B cell (primary cell): ENCODE data around the gene SUMO2. TPM values are rescaled to one million over a fixed set of nuclear protein-coding genes. Genes with fewer than 3 reads are reported as not detected.

Source experiments
- ATAC-seq: fragments of 200-7000 bp; cut with Tn5 transposase; one replicate; pipeline ENCODE4 v1.10.0; 2021; ENCODE audit warnings: low read depth, mild to moderate bottlenecking, moderate number of reproducible peaks, moderate library complexity
- CTCF ChIA-PET: fragments of 350-600 bp; sonication (Branson Sonifier 250); formaldehyde crosslinking; loops from one replicate; lab custom pipeline; 2021; ENCODE audit warnings: antibody characterized with exemption, inconsistent platforms; lab: Charles Lee
- POLR2A ChIA-PET: fragments of 350-600 bp; sonication (Branson Sonifier 250); formaldehyde crosslinking; loops from one replicate; lab custom pipeline; 2021; ENCODE audit warnings: antibody characterized with exemption; lab: Charles Lee
- DNase-seq: peaks from one replicate; pipeline ENCODE4 v3.0.0; 2013
- H2AFZ ChIP-seq: 2 replicates; pipeline ENCODE4 v1.6.1; 2012; ENCODE audit warnings: mild to moderate bottlenecking, low read depth, low read length; ENCODE audit not compliant: insufficient read depth, poor library complexity, severe bottlenecking
- H3K27ac ChIP-seq, 2 donors: 1 replicate in 1 of 2; 2 replicates in 1 of 2; pipeline ENCODE4 v1.5.1; 2012 to 2013; ENCODE audit warnings: low read length in 2 of 2, mild to moderate bottlenecking in 2 of 2, moderate library complexity in 1 of 2
- H3K27me3 ChIP-seq, 4 experiments: fragments of 200-600 bp in 1 of 4; sonication (generic) in 1 of 4; replicated peaks in 1 of 4; 1 replicate in 2 of 4; 2 replicates in 2 of 4; pipeline versions ENCODE4 v1.6.1 to v1.7.0; 2013 to 2016; ENCODE audit warnings: low read length in 3 of 4, mild to moderate bottlenecking in 2 of 4, mixed read lengths in 1 of 4, moderate library complexity in 1 of 4; ENCODE audit not compliant: insufficient read depth in 4 of 4, control insufficient read depth in 3 of 4; ENCODE audit errors: control extremely low read depth in 1 of 4
- H3K36me3 ChIP-seq, 2 experiments: replicated peaks in 1 of 2; 1 replicate in 1 of 2; 2 replicates in 1 of 2; pipeline versions ENCODE4 v1.6.1 to v1.7.1; 2013; ENCODE audit warnings: low read length in 1 of 2; ENCODE audit not compliant: insufficient read depth in 2 of 2, control insufficient read depth in 1 of 2; ENCODE audit errors: control extremely low read depth in 1 of 2, extremely low read depth in 1 of 2
- H3K4me1 ChIP-seq, 2 donors: fragments of 200-600 bp in 1 of 2; sonication (generic) in 1 of 2; 1 replicate in 1 of 2; 2 replicates in 1 of 2; pipeline versions ENCODE4 v1.5.1 to v1.6.1; 2013 to 2017; ENCODE audit warnings: low read length in 2 of 2; ENCODE audit not compliant: control insufficient read depth in 2 of 2, insufficient read depth in 2 of 2
- H3K4me2 ChIP-seq: replicated peaks from 2 replicates; pipeline ENCODE3; 2012; ENCODE audit warnings: mild to moderate bottlenecking, low read depth, low read length; ENCODE audit not compliant: poor library complexity, severe bottlenecking
- H3K4me3 ChIP-seq, 5 experiments: fragments of 200-600 bp in 1 of 5; sonication (generic) in 1 of 5; 1 replicate in 3 of 5; 2 replicates in 2 of 5; pipeline versions ENCODE4 v1.5.1 to v1.7.0; 2011 to 2016; ENCODE audit warnings: low read length in 4 of 5, mild to moderate bottlenecking in 4 of 5, low read depth in 2 of 5, control low read depth in 1 of 5, moderate library complexity in 1 of 5; ENCODE audit not compliant: insufficient read depth in 1 of 5; ENCODE audit errors: control extremely low read depth in 1 of 5, extremely low read depth in 1 of 5
- H3K79me2 ChIP-seq: fragments of 200-600 bp; sonication (generic); one replicate; pipeline ENCODE4 v1.6.0; 2016; ENCODE audit warnings: low read length; ENCODE audit not compliant: control insufficient read depth, insufficient read depth
- H3K9ac ChIP-seq: fragments of 200-600 bp; sonication (generic); 2 replicates; pipeline ENCODE4 v1.6.1; 2017; ENCODE audit warnings: mild to moderate bottlenecking, low read length, moderate library complexity
- H3K9me3 ChIP-seq, 3 donors: one replicate each; pipeline versions ENCODE4 v1.6.1 to v1.7.1; 2013; ENCODE audit warnings: low read length in 2 of 3; ENCODE audit not compliant: control insufficient read depth in 2 of 3, insufficient read depth in 1 of 3; ENCODE audit errors: control extremely low read depth in 1 of 3
- H4K20me1 ChIP-seq: 2 replicates; pipeline ENCODE4 v1.6.0; 2012; ENCODE audit warnings: mild to moderate bottlenecking, low read length; ENCODE audit not compliant: insufficient read depth, control insufficient read depth, poor library complexity, severe bottlenecking
- H3K27ac Mint-ChIP-seq: one replicate; pipeline ENCODE4 v1.8.0; 2021; ENCODE audit warnings: mixed read lengths
- H3K27me3 Mint-ChIP-seq: one replicate; pipeline ENCODE4 v1.8.0; 2021; ENCODE audit warnings: mixed read lengths
- H3K4me1 Mint-ChIP-seq: one replicate; pipeline ENCODE4 v1.8.0; 2021; ENCODE audit warnings: mixed read lengths
- H3K4me3 Mint-ChIP-seq: one replicate; pipeline ENCODE4 v1.8.0; 2021; ENCODE audit warnings: mixed read lengths
- H3K9me3 Mint-ChIP-seq: one replicate; pipeline ENCODE4 v1.8.0; 2022; ENCODE audit warnings: mixed read lengths; ENCODE audit not compliant: insufficient read depth
- CTCF ChIP-seq: fragments of 200-600 bp; IDR thresholded peaks from one replicate; pipeline ENCODE4 v1.8.0; 2022; ENCODE audit warnings: antibody characterized with exemption, mild to moderate bottlenecking
- EZH2 ChIP-seq: IDR thresholded peaks from 2 replicates; pipeline ENCODE4 v1.6.1; 2012; ENCODE audit warnings: borderline replicate concordance, low read depth, mild to moderate bottlenecking, moderate library complexity, low read length; ENCODE audit not compliant: insufficient read depth, poor library complexity, severe bottlenecking
- WGBS: methylation state at CpG from one replicate; pipeline ENCODE4 v1.1.5; 2013; ENCODE audit warnings: missing lambda C conversion rate; ENCODE audit not compliant: insufficient coverage; 5-methylcytosine and 5-hydroxymethylcytosine counted together
- intact Hi-C: fragments of 100-400 bp; cut with micrococcal nuclease; formaldehyde crosslinking; loops from one replicate; pipeline ENCODE4 v1.10.0; 2022
- polyA plus RNA-seq: library from polyadenylated mRNA; depleted of rRNA; stranded (reverse); fragments of >200 nt; gene quantifications from 2 replicates; pipeline ENCODE4 v1.2.3, GENCODE V29; 2012
- total RNA-seq, 2 donors: library from RNA; stranded (reverse); fragments of 120-200 nt in 1 of 2; gene quantifications; 1 replicate in 1 of 2; 2 replicates in 1 of 2; pipeline versions ENCODE4 v1.2.3 to v1.2.4, GENCODE V29; 2013 to 2022

Gene SUMO2
- total and polyA plus RNA-seq, 2 donors (not counting 1 experiment from before 2014, with no cell fraction given) = 35.1 to 229 TPM

DNA sequence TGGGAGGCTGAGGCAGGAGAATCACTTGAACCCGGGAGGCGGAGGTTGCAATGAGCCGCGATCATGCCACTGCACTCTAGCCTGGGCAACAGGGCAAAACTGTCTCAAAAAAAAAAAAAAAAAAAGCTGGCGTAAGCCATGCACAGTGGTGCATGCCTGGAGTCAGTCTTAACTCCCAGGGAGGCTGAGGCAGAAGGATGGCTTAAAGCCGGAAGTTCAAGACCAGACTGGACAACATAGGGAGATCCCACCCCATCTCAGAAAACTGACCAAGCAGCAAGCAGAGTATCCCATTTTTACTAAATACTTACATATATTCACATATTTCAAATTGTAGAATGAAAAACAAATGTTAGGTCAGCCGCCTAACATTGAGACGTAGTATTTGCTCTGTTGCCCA, 55.8 kb downstream of the SUMO2 start:
- TF ChIP-seq CTCF (no peak), EZH2 (no peak)
- peaks cover 56% of the 10 kb centered on the region for H3K4me1 Mint-ChIP-seq
- Histone ChIP-seq H2AFZ (no peak overlapping the region), H3K9ac (no peak overlapping the region), H3K36me3 (peaks cover 0 to 17% of the 10 kb centered on the region in 2 experiments), H3K27me3 (no peaks in the 10 kb centered on the region), H3K27ac (peak overlapping the region in 1 of 2 donors; percentile 19), H3K9me3 (no peaks in the 10 kb centered on the region), H3K79me2 (peaks cover 28% of the 10 kb centered on the region), H3K4me1 (peaks cover 31 to 45% of the 10 kb centered on the region in 2 donors), H3K4me2 (no peak overlapping the region), H3K4me3 (no peak overlapping the region), H4K20me1 (peaks cover 23% of the 10 kb centered on the region)
- H3K4me3 Mint-ChIP-seq = no peak overlapping the region
- ATAC-seq = no peak
- ChIA-PET CTCF (interaction anchor here (3.5 to 13.4 kb wide), 2 partner anchors 13 to 45 kb away, joined by 17 to 262 read pairs; partner anchors contain the start of gene ARMC7), POLR2A (interaction anchor here (0.6 to 0.7 kb wide), 2 partner anchors 9 to 18 kb away, joined by 4 to 5 read pairs; no protein-coding TSS in a partner anchor)
- intact Hi-C loops = no loop called here
- peak overlapping the region; percentile 53 for H3K27ac Mint-ChIP-seq
- DNase-seq = no peak
- no peaks in the 10 kb centered on the region for H3K27me3 Mint-ChIP-seq
- WGBS = 82% methylated on average over 7 of the region's 8 CpGs
- H3K9me3 Mint-ChIP-seq = no peaks in the 10 kb centered on the region

DNA sequence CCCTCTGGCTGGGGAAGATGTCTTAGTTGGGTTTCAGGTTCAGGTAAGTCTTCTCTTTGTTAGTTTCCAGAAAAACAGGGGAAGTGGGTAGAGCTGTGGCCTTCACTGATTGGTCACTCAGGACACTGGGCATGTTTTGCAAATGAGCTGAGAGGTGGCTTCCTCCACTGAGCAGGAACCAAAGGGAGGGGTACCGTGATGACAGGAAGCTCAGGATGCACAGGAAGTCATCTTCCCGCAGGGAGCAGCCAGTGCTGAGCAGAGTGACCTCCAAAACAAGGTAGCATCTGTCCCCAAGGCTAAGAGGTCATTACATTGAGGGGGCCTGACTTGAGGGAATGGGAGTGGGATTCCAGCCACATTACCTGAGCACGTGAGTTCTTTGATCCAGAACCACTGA, 56.8 kb downstream of the SUMO2 start:
- Histone ChIP-seq H3K4me2 (peak overlapping the region; percentile 53), H2AFZ (peak overlapping the region; percentile 33), H4K20me1 (peaks cover 22% of the 10 kb centered on the region), H3K27ac (peak overlapping the region in 1 of 2 donors; percentile 41), H3K9ac (no peak overlapping the region), H3K9me3 (no peaks in the 10 kb centered on the region), H3K27me3 (no peaks in the 10 kb centered on the region), H3K4me3 (no peak overlapping the region), H3K79me2 (peaks cover 28% of the 10 kb centered on the region), H3K36me3 (peaks cover 0 to 19% of the 10 kb centered on the region in 2 experiments), H3K4me1 (peaks cover 31 to 42% of the 10 kb centered on the region in 2 donors)
- H3K27me3 Mint-ChIP-seq = no peaks in the 10 kb centered on the region
- H3K4me1 Mint-ChIP-seq = peaks cover 56% of the 10 kb centered on the region
- ChIA-PET POLR2A (no interaction called here), CTCF (interaction anchor here (0.6 to 13.4 kb wide), 4 partner anchors 12 to 763 kb away, joined by 3 to 262 read pairs (median 10); partner anchors contain the start of gene ARMC7)
- DNase-seq (no peak), ATAC-seq (peak; percentile 13)
- intact Hi-C loops = no loop called here
- TF ChIP-seq CTCF (no peak), EZH2 (no peak)
- peak overlapping the region; percentile 43 for H3K4me3 Mint-ChIP-seq
- H3K27ac Mint-ChIP-seq = peak overlapping the region; percentile 71
- WGBS = 40% methylated on average over 3 of the region's 3 CpGs
- no peaks in the 10 kb centered on the region for H3K9me3 Mint-ChIP-seq
